Jurkat, Clone E6-1 (cell line): ENCODE results near the gene RIMBP3B.
"Not testable (repeated sequence)": the region's sequence is repeated elsewhere in the genome, so short reads cannot be mapped to it uniquely, and the experiment has no call there.

Experiments
- DNase-seq: peaks from one replicate; pipeline ENCODE4 v3.0.0-alpha.2; 2011; ENCODE audit warnings: low read depth, low spot score
- H3K4me3 ChIP-seq: 2 replicates; pipeline ENCODE4 v1.5.1; 2011; ENCODE audit warnings: mild to moderate bottlenecking, low read length, control low read depth, moderate library complexity

Gene RIMBP3B

DNA sequence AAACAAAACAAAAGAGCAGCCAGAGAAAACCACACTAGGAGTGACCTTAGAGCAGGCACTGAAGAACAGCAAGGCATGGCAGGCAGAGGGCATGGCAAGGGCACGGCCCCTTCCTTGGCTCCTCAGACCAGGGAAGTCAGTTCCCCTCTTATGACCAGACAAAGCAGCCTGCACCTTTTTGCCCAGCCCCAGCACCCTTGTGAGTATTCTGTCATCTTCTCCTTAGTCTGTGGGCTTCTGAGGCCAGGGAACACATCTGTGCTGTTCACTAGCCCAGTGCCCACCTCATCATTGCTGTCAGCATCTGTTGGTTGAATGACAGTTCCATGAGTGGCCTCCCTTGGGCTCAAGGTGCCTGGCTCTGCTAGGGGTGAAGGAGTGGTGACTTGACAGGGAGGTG lies 23.6 kb downstream of the RIMBP3B start:
- not testable (repeated sequence) for DNase-seq, H3K4me3 ChIP-seq

GRCh38 chr22:21407792-21408191 lies 24.2 kb downstream of the RIMBP3B start:
- not testable (repeated sequence) for DNase-seq, H3K4me3 ChIP-seq

DNA sequence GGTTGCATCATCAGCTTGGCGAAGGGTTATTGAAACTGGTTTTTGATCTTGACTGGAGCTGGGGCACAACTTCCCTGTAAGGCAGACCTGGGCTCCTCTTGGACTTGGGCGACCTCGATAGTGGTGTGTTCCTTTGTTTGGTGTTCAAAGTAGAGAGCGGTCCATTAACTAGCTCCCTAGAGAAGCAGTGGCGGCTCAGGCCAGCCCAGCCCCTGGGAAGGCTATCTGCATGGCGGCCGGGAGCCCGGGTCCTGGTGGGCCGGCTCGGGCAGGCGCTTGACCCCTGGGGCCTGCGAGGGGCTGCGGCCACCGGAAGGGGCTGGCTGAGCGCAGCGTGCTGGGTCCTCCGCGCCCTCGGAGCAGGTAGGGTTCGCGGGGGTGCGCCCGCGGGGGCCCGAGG lies 32.8 kb downstream of the RIMBP3B start:
- not testable (repeated sequence) for H3K4me3 ChIP-seq, DNase-seq

DNA sequence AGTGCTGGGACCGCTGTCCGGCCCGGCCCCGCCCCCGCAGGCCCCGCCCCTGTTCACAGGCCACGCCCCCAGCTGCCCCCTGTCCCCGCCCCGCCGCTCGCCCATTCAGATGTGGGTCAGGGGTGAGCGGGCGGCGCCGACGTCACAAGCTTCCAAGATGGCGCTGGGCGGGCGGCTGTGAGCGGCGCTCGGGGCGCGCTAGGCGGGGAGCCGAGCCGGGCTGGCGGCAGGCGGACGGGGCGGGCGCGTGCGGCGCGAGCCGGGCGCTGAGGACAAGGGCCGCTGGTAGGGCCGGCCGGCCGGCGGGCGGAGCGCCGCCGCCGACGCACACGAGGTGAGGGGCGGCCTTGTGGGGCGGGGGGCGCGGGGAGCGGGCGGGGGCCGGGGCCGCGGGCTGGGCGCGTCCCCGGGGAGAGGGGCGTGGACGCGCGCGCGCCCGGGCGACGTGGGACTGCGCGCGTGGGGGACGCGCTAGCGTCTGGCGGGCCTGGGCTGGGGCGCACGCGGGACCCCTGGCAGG lies 33.7 kb downstream of the RIMBP3B start, which contains the start of gene HIC2:
Gene HIC2, plus strand, starts transcription at position 145 of the 520 bp plus-strand sequence. CDS start 25,461 bp downstream, outside the sequence.
- peak within 1 kb of the TSS; percentile 47 for H3K4me3 ChIP-seq
- DNase-seq: not testable (repeated sequence)

GRCh38 chr22:21417853-21418252 lies 34.3 kb downstream of the RIMBP3B start:
- H3K4me3 ChIP-seq: peak overlapping the region; percentile 47
- DNase-seq: not testable (repeated sequence)

DNA sequence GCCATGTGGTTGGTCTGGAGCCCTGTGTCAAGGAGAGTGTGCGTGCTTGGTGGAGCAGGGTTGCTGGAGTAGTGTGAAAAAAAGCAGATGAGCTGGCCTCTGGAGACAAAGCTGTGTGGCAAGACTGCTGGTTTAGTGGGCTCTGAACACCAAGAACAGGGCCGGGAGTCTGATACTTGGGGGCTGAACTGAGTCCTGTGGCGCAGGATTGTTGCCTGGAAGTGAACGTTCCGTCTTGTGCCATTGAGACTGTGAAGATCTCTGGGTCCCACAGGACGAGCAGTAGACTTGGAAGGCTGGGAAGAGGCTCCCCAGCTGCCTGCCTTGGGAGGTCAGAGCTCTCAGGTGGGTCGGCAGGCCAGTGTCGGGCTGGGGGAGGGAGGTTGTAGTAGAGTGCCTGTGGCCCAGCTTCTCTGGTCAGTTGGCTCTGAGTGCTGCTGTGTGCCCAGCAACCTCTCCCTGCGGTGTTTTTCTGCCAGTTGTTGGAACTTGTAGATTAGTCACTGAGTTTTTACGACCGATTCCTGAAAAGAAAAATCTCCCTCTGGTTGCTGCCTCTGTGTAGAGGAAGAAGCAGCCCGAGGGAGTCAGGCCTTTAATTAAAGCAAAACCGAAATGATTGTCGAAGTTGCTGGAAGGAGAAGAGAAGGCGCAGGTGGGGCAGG lies 35.6 kb downstream of the RIMBP3B start:
- not testable (repeated sequence) for H3K4me3 ChIP-seq, DNase-seq

DNA sequence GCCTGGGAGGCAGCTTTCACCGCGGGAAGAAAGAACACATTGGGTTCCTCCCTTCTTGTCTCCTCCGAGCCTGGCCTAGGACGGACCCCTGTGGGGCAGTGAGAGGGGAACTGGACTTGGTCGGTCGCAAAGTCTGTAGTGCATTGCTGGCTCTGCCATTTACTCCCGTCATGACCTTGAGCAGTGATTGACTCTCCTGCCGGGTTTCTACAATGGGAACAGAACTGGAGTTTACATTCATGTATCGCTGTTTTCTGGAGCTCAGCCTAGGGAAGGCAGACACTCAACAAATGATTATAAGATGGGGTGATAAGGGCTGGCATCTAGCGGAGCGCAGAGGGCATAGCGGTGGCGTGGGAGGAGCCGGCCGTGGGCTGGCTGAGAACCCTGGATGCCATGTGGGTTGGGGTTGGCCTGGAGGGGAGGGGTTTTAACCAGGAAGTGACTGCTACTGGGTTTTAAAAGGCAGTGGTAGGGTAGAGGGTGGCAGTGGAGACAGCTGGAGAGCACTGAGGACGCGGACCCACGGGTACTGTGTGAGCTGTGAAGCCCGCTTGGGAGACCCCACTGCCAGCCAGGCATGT lies 36.7 kb downstream of the RIMBP3B start:
- not testable (repeated sequence) for H3K4me3 ChIP-seq, DNase-seq

DNA sequence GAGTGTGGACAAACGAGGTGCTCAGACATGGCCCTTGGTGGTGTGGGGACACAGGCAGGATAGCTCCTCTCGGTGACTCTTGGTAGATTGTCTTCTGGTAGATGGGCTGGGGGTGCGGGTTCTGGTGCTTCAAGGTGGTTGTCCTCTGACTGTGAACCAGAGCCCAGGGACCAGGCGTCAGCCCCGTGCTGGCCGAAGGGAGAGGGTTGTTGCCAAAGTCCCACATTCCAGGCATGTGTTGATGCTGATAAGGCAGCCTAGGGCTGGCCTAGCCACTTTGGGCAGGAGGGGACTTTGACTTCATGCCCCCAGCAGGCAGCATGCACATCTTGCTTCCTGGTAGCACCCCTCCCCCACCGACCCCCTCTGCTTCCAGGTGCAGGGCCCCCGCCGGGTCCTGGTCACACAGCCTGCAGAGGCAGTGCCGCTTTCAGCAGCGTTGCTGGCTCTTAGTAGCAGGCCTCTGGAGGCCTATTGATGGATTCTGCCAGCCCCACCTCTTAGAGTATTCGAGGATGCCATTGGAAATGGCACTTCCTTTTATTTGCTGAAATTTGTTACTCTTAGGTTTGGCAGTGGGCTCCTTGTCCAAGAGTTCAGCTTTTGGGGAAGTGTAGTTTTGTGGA lies 40.6 kb downstream of the RIMBP3B start:
- DNase-seq: not testable (repeated sequence)

DNA sequence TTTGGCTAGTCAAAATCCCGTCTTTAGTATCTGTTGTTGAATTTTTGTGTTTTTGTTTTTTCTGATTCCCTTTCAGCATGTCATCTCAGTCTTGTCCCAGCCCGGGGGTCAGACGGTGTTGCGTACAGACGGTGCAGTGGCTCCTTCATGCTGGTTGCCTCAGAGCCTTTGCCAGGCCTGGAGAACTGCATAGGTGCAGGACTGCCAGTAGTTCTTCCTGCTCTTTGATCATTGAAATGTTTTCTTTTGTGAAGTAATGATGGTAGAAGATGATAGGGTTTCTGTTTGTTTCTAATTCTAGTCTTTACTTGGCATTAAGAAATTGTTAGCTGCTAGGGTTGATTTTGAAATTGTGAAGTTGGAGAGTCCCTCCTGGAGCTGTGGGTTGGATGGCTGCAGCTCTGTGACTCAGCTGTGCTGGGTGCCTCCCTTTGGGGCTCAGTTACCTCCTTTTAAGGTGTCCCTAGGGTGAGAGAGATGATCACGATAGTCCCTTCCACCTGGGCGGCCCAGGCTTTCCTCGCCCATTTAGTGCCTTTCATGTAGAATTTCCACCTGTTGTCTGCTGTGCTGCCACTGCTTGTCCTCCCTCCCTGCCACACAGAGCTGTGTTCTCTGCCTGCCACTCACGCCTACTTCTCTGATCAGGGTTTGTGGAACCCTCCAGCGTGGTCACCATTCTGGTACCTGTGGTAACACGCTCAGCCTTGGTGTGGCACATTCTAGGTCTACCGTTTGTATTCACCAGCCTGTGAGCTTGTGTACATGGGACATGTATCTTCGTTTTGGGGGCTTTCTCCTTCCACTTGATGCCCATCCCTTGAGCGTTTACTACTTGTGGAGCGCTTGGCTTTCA lies 51.1 kb downstream of the RIMBP3B start:
- not testable (repeated sequence) for DNase-seq

More for the DNA sequence above, 40.6 kb downstream of the RIMBP3B start:
- not testable (repeated sequence) for H3K4me3 ChIP-seq

DNA sequence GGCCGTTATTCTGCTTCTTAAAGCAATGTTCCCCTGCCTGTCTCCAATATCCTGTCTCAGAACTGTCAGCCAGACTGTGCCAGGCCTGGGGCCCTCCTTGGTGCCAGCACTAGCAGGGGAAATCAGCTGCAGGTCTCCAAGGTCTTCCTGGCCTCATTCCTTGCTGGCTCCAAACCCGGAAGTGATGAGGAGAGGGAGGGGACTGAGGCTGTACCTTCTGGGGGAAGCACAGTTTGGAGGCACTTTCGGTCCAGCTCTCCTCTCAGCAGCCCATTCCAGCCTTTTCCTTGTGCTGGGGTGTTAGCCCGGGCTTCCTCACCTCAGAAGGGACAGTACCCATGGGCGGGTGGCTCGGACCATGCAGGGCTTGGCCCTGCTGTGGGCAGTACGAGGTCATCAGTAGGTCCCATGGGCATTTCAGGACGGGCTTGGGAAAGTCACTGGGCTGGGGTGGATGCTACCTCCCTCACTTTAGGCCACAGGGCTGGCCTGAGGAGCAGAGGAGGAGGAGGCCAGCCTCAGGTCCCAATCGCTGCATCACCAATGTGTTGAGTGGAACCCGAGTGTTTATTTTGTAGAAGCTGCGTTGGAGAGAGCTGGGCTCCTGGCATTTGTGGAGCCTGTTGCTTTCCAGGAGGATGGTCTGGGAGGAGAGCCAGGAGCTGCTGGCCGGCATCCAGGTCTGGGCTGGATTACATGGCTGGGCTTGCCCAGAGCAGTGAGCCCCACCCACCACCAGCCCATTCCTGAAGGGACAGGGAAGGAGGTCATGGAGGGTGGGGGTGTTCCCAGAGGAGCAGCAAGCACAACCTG lies 52.7 kb downstream of the RIMBP3B start:
- not testable (repeated sequence) for H3K4me3 ChIP-seq, DNase-seq

More for the DNA sequence above, 51.1 kb downstream of the RIMBP3B start:
- H3K4me3 ChIP-seq: not testable (repeated sequence)

DNA sequence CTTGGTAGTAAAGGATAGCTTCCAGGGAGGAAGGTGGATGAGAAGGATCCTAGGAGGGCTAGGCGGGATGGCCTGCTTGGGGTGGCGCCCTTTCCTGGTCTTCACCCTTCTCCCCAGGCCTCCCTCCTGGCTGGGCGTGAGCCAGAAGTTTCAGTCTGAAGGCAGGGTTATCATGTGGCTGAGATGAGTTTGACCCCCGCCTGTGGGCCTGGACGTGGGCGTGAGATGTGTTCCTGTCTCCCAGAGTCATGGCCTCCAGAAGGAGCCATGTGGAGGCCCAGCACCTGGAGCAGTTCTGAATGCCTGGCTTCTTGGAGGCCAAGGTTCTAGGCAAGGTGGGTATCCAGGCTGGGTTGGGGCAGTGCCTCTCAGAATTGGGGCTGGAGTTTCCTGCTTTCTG lies 54.5 kb downstream of the RIMBP3B start:
- H3K4me3 ChIP-seq, DNase-seq: not testable (repeated sequence)
